Gastroesophageal sphincter (tissue), 4 donors: ENCODE measurements around the gene ZMIZ2. TPM values are rescaled to one million over a fixed set of nuclear protein-coding genes. Genes with fewer than 3 reads are reported as not detected.

Experiments used
- ATAC-seq: fragments of 150-250 bp; one replicate; pipeline ENCODE4 v1.9.1; 2016; ENCODE audit warnings: mild to moderate bottlenecking, moderate library complexity
- H3K27ac ChIP-seq, 4 donors: fragments of 200-600 bp; sonication (generic) in 3 of 4; 1 replicate in 3 of 4; 2 replicates in 1 of 4; pipeline ENCODE4 v1.5.1; 2016 to 2019
- H3K27me3 ChIP-seq: fragments of 200-600 bp; sonication (generic); one replicate; pipeline ENCODE4 v1.5.1; 2019
- H3K36me3 ChIP-seq, 2 donors: fragments of 200-600 bp; sonication (generic); one replicate each; pipeline ENCODE4 v1.5.1; 2019; ENCODE audit warnings: control low read depth in 1 of 2
- H3K4me1 ChIP-seq, 3 donors: fragments of 200-600 bp; sonication (generic); 1 replicate in 2 of 3; 2 replicates in 1 of 3; pipeline ENCODE4 v1.5.1; 2016 to 2019; ENCODE audit warnings: control low read depth in 2 of 3
- H3K4me3 ChIP-seq, 2 donors: fragments of 200-600 bp; sonication (generic); one replicate each; pipeline ENCODE4 v1.5.1; 2019; ENCODE audit warnings: mild to moderate bottlenecking in 1 of 2, moderate library complexity in 1 of 2
- H3K9me3 ChIP-seq, 3 donors: fragments of 200-600 bp; sonication (generic); one replicate each; pipeline ENCODE4 v1.5.1; 2017 to 2019; ENCODE audit warnings: control low read depth in 2 of 3
- EP300 ChIP-seq: sonication (generic); formaldehyde crosslinking; IDR thresholded peaks from one replicate; pipeline ENCODE4 v1.6.1; 2017; ENCODE audit warnings: antibody characterized with exemption, mild to moderate bottlenecking
- POLR2A ChIP-seq, 2 donors: fragments of 450-650 bp; IDR thresholded peaks; one replicate each; pipeline ENCODE4 v1.6.1; 2017; ENCODE audit warnings: antibody characterized with exemption in 2 of 2, mild to moderate bottlenecking in 2 of 2, moderate library complexity in 1 of 2
- POLR2AphosphoS5 ChIP-seq: sonication (generic); formaldehyde crosslinking; IDR thresholded peaks from one replicate; pipeline ENCODE4 v1.6.1; 2017; ENCODE audit warnings: antibody characterized with exemption
- WGBS, 2 donors: methylation state at CpG; one replicate each; pipeline ENCODE4 v1.1.5; 2018; ENCODE audit warnings: low coverage in 1 of 2; 5-methylcytosine and 5-hydroxymethylcytosine counted together
- total RNA-seq, 4 donors: library from RNA; depleted of rRNA; stranded (reverse); fragments of >200 nt; gene quantifications; one replicate each; pipeline ENCODE4 v1.1.0, GENCODE V29; 2016
- TF ChIP-seq, protein P1 (sequence below), 4 experiments: fragments of 200-600 bp in 2 of 4; fragments of 450-650 bp in 2 of 4; sonication (generic) in 1 of 4; IDR thresholded peaks; one replicate each; pipeline ENCODE4 v1.5.1; 2017 to 2019; ENCODE audit warnings: antibody characterized with exemption in 4 of 4, mild to moderate bottlenecking in 2 of 4, moderate library complexity in 2 of 4

ZMIZ2 gene
- total RNA-seq, 4 donors from 2014 or later = 12.7 to 28.0 (median 20.5) TPM

DNA sequence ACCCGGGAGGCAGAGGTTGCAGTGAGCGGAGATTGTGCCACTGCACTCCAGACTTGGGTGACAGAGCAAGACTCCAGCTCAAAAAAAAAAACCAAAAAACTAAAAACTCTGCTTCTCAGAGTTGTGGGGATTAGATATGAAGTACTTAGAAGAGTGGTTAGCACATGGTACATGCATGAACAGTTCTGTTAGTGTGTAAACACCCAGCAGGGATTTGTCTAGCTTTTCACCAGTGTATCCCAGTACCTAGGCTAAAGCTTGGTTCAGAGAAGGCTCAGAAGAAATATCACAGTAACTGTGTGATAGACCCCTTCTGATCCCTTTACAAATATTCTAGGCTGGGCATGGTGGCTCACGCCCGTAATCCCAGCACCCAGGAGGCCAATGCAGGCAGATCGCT, 57.3 kb downstream of the ZMIZ2 start:
- no peak overlapping the region for H3K4me3 ChIP-seq
- 100% methylated on average over 1 of the region's 5 CpGs for WGBS, 2 donors
- no peak overlapping the region for H3K27ac ChIP-seq
- no peaks in the 10 kb centered on the region for H3K4me1 ChIP-seq
- ATAC-seq = no peak
- peaks cover 0 to 46% of the 10 kb centered on the region in 2 donors for H3K36me3 ChIP-seq
- TF ChIP-seq EP300 (no peak), POLR2AphosphoS5 (no peak), POLR2A (IDR thresholded peaks at IDR 0.05) (no peak)
- TF ChIP-seq, protein P1, sequence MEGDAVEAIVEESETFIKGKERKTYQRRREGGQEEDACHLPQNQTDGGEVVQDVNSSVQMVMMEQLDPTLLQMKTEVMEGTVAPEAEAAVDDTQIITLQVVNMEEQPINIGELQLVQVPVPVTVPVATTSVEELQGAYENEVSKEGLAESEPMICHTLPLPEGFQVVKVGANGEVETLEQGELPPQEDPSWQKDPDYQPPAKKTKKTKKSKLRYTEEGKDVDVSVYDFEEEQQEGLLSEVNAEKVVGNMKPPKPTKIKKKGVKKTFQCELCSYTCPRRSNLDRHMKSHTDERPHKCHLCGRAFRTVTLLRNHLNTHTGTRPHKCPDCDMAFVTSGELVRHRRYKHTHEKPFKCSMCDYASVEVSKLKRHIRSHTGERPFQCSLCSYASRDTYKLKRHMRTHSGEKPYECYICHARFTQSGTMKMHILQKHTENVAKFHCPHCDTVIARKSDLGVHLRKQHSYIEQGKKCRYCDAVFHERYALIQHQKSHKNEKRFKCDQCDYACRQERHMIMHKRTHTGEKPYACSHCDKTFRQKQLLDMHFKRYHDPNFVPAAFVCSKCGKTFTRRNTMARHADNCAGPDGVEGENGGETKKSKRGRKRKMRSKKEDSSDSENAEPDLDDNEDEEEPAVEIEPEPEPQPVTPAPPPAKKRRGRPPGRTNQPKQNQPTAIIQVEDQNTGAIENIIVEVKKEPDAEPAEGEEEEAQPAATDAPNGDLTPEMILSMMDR (IDR thresholded peaks at IDR 0.05) = no peak
- no peaks in the 10 kb centered on the region for H3K9me3 ChIP-seq
- H3K27me3 ChIP-seq = no peaks in the 10 kb centered on the region

DNA sequence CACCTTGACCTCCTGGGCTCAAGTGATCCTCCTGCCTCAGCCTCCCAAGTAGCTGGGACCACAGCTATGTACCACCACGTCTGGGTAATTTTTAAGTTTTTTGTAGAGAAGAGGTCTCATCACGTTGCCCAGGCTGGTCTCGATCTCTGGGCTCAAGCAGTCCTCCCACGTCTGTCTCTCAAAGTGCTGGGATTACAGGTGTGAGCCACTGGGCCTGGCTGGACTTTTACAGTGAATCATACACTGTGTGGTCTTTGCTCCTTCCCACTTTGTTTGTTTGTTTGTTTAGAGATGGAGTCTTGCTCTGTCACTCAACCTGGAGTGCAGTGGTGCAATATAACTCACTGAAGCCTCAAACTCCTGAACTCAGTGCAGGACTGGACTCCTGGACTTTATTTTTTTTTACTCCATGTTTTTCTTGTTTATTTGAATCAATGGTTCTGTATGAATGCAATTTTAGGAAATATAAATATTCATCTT, 60.3 kb downstream of the ZMIZ2 start:
- ATAC-seq = no peak
- H3K27ac ChIP-seq = no peak overlapping the region
- peaks cover 0 to 16% of the 10 kb centered on the region in 2 donors for H3K36me3 ChIP-seq
- no peak for TF ChIP-seq POLR2A (IDR thresholded peaks at IDR 0.05)
- no peak for TF ChIP-seq EP300
- TF ChIP-seq, protein P1 (IDR thresholded peaks at IDR 0.05) = no peak
- TF ChIP-seq POLR2AphosphoS5 = no peak
- H3K4me3 ChIP-seq = no peak overlapping the region
- H3K9me3 ChIP-seq = no peaks in the 10 kb centered on the region
- H3K4me1 ChIP-seq = no peaks in the 10 kb centered on the region
- H3K27me3 ChIP-seq = no peaks in the 10 kb centered on the region
- 79% methylated on average over 4 of the region's 4 CpGs; no CpG with 5 or more reads in 1 of the 2 donors for WGBS, 2 donors

DNA sequence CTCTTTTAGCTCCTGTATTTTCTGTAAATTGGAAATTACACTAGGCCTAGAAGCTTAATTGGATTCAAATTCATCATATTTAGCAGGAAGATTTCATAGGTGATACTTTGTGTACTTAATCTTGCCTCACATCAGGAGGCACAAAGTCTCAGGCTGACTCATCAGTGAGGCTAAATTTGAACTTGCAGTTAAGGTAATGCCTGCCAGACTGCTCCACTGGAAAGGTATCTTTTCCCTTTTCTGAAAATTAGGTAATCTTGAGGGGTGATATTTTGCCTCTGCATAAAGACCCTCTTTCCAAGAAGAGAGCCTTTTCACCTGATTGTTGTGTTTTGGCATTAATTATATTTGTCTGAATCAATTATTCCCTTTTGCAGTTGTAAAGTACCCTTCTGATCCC, 62.4 kb downstream of the ZMIZ2 start:
- H3K27me3 ChIP-seq = no peaks in the 10 kb centered on the region
- no peaks in the 10 kb centered on the region for H3K9me3 ChIP-seq
- TF ChIP-seq POLR2AphosphoS5 (no peak), POLR2A (IDR thresholded peaks at IDR 0.05) (no peak), EP300 (no peak)
- TF ChIP-seq, protein P1 (IDR thresholded peaks at IDR 0.05) = no peak
- H3K4me3 ChIP-seq = no peak overlapping the region
- H3K4me1 ChIP-seq = no peaks in the 10 kb centered on the region
- ATAC-seq = no peak
- H3K36me3 ChIP-seq = no peaks in the 10 kb centered on the region
- no peak overlapping the region for H3K27ac ChIP-seq

DNA sequence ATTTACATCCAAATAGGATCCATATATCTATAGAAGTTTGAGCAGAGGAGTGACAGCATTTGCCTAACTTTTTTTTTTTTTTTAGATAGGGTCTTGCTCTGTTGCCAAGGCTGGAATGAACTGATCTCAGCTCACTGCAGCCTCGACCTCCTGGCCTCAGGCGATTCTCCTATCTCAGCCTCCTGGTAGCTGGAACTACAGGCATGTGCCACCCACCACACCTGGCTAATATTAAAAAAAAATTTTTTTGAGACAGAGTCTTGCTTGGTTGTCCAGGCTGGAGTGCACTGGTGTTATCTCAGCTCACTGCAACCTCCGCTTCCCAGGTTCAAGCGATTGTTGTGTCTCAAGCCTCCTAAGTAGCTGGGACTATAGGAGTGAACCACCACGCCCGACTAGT, 62.9 kb downstream of the ZMIZ2 start:
- Histone ChIP-seq H3K4me3 (no peak overlapping the region), H3K27ac (no peak overlapping the region), H3K9me3 (no peaks in the 10 kb centered on the region), H3K27me3 (no peaks in the 10 kb centered on the region), H3K36me3 (no peaks in the 10 kb centered on the region), H3K4me1 (no peaks in the 10 kb centered on the region)
- TF ChIP-seq EP300 (no peak), POLR2AphosphoS5 (no peak), POLR2A (IDR thresholded peaks at IDR 0.05) (no peak)
- TF ChIP-seq, protein P1 (IDR thresholded peaks at IDR 0.05) = no peak
- ATAC-seq = no peak
- 93 to 100% methylated on average over 2 to 3 of the region's 6 CpGs for WGBS, 2 donors

DNA sequence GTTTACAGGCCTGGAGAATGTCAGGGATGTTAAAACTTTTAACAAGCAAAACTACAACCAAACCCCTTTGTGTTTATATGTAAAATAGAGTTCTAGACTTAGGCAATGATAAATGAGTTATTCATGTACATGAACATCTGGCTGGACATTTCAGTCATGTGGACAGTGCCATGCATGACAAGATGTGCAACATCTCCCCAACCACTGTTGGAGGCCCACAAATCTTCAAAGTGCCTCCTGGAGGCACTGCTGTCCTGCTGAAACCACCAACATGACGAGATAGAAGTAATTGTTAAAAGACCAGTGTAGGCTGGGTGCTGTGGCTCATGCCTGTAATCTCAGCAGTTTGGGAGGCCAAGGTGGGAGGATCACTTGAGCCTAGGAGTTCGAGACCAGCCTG, 66.3 kb downstream of the ZMIZ2 start:
- 83 to 85% methylated on average over 1 to 2 of the region's 2 CpGs for WGBS, 2 donors
- Histone ChIP-seq H3K4me1 (no peaks in the 10 kb centered on the region), H3K4me3 (no peak overlapping the region), H3K36me3 (no peaks in the 10 kb centered on the region), H3K9me3 (no peaks in the 10 kb centered on the region), H3K27me3 (no peaks in the 10 kb centered on the region), H3K27ac (no peak overlapping the region)
- no peak for ATAC-seq
- TF ChIP-seq, protein P1 (IDR thresholded peaks at IDR 0.05) = no peak
- TF ChIP-seq EP300 (no peak), POLR2AphosphoS5 (no peak), POLR2A (IDR thresholded peaks at IDR 0.05) (no peak)
